ENCODE results near the gene TNNI3K.

The TNNI3K gene

GRCh38 chr1:74504125-74504932 is 269.1 kb downstream of the TNNI3K start:
- H3K27me3 Mint-ChIP-seq, result no peaks in the 10 kb centered on the region
- no peaks in the 10 kb centered on the region for H3K9me3 Mint-ChIP-seq
- H3K4me3 Mint-ChIP-seq, result no peak overlapping the region
- no peaks in the 10 kb centered on the region for H3K4me1 Mint-ChIP-seq (ENCODE audit: low read depth)
- no peak overlapping the region for H3K27ac Mint-ChIP-seq
- no peaks in the 10 kb centered on the region for H3K36me3 Mint-ChIP-seq (ENCODE audit: low read depth)

- H3K4me3 Mint-ChIP-seq, result no peak overlapping the region
- no peaks in the 10 kb centered on the region for H3K27me3 Mint-ChIP-seq
- no peaks in the 10 kb centered on the region for H3K9me3 Mint-ChIP-seq
- H3K4me1 Mint-ChIP-seq (ENCODE audit: low read depth), result no peaks in the 10 kb centered on the region
- H3K36me3 Mint-ChIP-seq (ENCODE audit: low read depth), result no peaks in the 10 kb centered on the region
- H3K27ac Mint-ChIP-seq, result no peak overlapping the region
These were observed 269.8 kb downstream of the TNNI3K start for GRCh38 chr1:74504933-74505512.

- no peak overlapping the region for H3K4me3 Mint-ChIP-seq
- no peaks in the 10 kb centered on the region for H3K4me1 Mint-ChIP-seq (ENCODE audit: low read depth)
- no peak overlapping the region for H3K27ac Mint-ChIP-seq
- H3K9me3 Mint-ChIP-seq, result no peaks in the 10 kb centered on the region
- no peaks in the 10 kb centered on the region for H3K36me3 Mint-ChIP-seq (ENCODE audit: low read depth)
- no peaks in the 10 kb centered on the region for H3K27me3 Mint-ChIP-seq
These were observed 270.9 kb downstream of the TNNI3K start for GRCh38 chr1:74505928-74506710.

DNA sequence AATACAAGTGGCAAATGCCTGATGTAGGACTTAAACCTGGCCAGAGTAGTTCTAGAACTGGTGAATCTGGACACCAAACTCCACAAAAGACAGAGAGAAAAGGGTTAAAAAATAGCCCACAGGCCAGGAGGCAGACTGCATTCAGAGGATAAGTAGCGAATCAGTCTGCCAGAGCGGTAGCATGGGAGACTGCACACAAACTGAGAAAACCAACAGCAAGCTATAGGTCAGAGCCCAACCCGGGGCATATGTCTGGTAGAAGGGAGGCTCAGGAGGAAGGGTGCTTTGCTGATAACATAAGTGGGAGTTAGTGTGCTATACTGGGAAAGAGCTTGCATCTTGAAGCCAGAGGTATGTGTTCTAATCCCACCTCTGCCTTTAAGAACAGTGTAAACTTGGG is 273.3 kb downstream of the TNNI3K start:
- Mint-ChIP-seq H3K4me3 (no peak overlapping the region), H3K36me3 (ENCODE audit: low read depth) (no peaks in the 10 kb centered on the region), H3K4me1 (ENCODE audit: low read depth) (no peaks in the 10 kb centered on the region), H3K27ac (no peak overlapping the region), H3K9me3 (no peaks in the 10 kb centered on the region), H3K27me3 (peaks cover 6% of the 10 kb centered on the region)

- Mint-ChIP-seq H3K27ac (no peak within 1 kb of the TSS), H3K36me3 (ENCODE audit: low read depth) (no peaks in the 10 kb centered on the region), H3K4me1 (ENCODE audit: low read depth) (no peaks in the 10 kb centered on the region), H3K27me3 (peaks cover 8% of the 10 kb centered on the region), H3K4me3 (no peak within 1 kb of the TSS), H3K9me3 (no peaks in the 10 kb centered on the region)
These were observed 277.2 kb downstream of the TNNI3K start, which contains the start of gene LRRC53 for GRCh38 chr1:74512170-74512915. LRRC53 (minus strand) TSS chr1:74512611; CDS start chr1:74483349, 29,262 bp downstream.

GRCh38 chr1:74513411-74514300 is 278.5 kb downstream of the TNNI3K start:
- peaks cover 8% of the 10 kb centered on the region for H3K27me3 Mint-ChIP-seq
- H3K27ac Mint-ChIP-seq, result no peak overlapping the region
- H3K4me1 Mint-ChIP-seq (ENCODE audit: low read depth), result no peaks in the 10 kb centered on the region
- no peaks in the 10 kb centered on the region for H3K9me3 Mint-ChIP-seq
- no peaks in the 10 kb centered on the region for H3K36me3 Mint-ChIP-seq (ENCODE audit: low read depth)
- no peak overlapping the region for H3K4me3 Mint-ChIP-seq

- Mint-ChIP-seq H3K27ac (no peak overlapping the region), H3K4me1 (ENCODE audit: low read depth) (no peaks in the 10 kb centered on the region), H3K27me3 (peaks cover 10% of the 10 kb centered on the region), H3K9me3 (no peaks in the 10 kb centered on the region), H3K36me3 (ENCODE audit: low read depth) (no peaks in the 10 kb centered on the region), H3K4me3 (no peak overlapping the region)
These were observed 282.4 kb downstream of the TNNI3K start for GRCh38 chr1:74517599-74518051.

GRCh38 chr1:74522148-74522547 is 287.0 kb downstream of the TNNI3K start:
- Mint-ChIP-seq H3K9me3 (no peaks in the 10 kb centered on the region), H3K4me1 (ENCODE audit: low read depth) (no peaks in the 10 kb centered on the region), H3K36me3 (ENCODE audit: low read depth) (no peaks in the 10 kb centered on the region), H3K27ac (no peak overlapping the region), H3K4me3 (no peak overlapping the region), H3K27me3 (peaks cover 6% of the 10 kb centered on the region)

DNA sequence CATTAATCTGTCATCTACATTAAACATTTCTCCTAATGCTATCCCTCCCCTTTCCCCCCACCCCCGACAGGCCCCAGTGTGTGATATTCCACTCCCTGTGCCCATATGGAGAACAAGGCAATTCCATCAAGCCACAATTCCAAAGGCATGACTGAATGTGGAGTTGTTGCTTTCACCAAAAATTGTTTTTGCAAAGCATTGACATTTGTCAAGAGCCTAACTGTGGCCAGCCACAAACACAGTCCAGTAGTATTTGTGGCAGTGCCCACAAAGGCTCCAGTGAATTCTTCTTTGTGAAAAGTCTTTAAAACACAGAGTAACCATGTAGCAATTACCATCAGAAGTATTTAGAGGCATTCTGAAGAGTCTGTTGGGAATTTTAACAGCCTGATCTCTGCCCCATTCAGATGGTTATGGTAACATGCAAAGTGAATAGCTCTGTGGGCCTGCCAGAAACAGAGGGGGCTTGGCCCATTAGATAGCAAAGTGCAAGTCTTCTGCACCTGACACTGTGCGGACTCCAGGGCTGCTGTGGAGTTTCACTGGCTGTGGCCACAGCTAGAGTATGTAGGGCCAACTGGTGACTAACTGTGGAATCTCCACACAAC is 288.8 kb downstream of the TNNI3K start:
- H3K27me3 Mint-ChIP-seq, result peaks cover 6% of the 10 kb centered on the region
- no peaks in the 10 kb centered on the region for H3K9me3 Mint-ChIP-seq
- no peaks in the 10 kb centered on the region for H3K36me3 Mint-ChIP-seq (ENCODE audit: low read depth)
- H3K4me3 Mint-ChIP-seq, result no peak overlapping the region
- H3K27ac Mint-ChIP-seq, result no peak overlapping the region
- H3K4me1 Mint-ChIP-seq (ENCODE audit: low read depth), result no peaks in the 10 kb centered on the region

DNA sequence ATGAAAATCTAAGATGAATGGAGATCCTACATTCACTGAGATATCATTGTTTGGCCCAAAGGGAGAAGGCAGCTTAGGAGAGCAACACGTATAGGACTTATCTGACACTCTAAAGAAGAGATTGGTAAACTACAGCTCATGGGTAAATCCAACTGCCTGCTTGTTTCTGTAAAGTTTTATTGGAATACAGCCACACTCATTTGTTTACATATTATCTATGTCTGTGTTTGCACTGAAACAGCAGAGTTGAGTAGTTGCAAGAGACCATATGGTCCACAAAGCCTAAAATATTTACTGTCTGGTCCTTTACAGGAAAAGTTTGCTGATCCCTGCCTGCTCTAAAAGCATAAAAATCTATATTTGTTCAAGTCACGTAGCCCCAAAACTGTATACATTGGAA is 291.5 kb downstream of the TNNI3K start:
- H3K9me3 Mint-ChIP-seq, result no peaks in the 10 kb centered on the region
- H3K36me3 Mint-ChIP-seq (ENCODE audit: low read depth), result no peaks in the 10 kb centered on the region
- H3K4me1 Mint-ChIP-seq (ENCODE audit: low read depth), result no peaks in the 10 kb centered on the region
- H3K27ac Mint-ChIP-seq, result no peak overlapping the region
- no peak overlapping the region for H3K4me3 Mint-ChIP-seq
- no peaks in the 10 kb centered on the region for H3K27me3 Mint-ChIP-seq

GRCh38 chr1:74528123-74528522 is 292.9 kb downstream of the TNNI3K start:
- H3K9me3 Mint-ChIP-seq, result no peaks in the 10 kb centered on the region
- no peaks in the 10 kb centered on the region for H3K36me3 Mint-ChIP-seq (ENCODE audit: low read depth)
- no peak overlapping the region for H3K4me3 Mint-ChIP-seq
- H3K27ac Mint-ChIP-seq, result no peak overlapping the region
- H3K4me1 Mint-ChIP-seq (ENCODE audit: low read depth), result no peaks in the 10 kb centered on the region
- no peaks in the 10 kb centered on the region for H3K27me3 Mint-ChIP-seq

DNA sequence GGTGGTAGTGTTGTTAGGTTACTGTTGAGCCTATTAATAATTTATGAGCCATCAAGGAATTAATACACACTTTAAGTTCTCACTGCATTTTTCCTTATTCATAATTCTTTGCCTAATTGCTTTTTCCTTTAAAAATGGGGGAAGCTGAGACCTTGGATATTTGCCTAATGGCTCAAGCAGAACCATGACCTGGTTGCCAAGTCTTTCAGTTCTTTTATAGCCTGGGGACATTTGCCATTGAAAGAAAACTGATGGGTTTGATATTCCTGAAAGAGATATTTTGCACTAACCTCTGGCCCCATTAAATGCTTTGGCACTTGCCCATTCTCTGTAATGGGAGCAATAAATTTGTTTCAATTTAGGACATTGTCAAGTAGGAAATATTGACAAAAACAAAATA is 295.7 kb downstream of the TNNI3K start:
- Mint-ChIP-seq H3K27me3 (no peaks in the 10 kb centered on the region), H3K36me3 (ENCODE audit: low read depth) (no peaks in the 10 kb centered on the region), H3K27ac (no peak overlapping the region), H3K9me3 (no peaks in the 10 kb centered on the region), H3K4me1 (ENCODE audit: low read depth) (no peaks in the 10 kb centered on the region), H3K4me3 (no peak overlapping the region)

DNA sequence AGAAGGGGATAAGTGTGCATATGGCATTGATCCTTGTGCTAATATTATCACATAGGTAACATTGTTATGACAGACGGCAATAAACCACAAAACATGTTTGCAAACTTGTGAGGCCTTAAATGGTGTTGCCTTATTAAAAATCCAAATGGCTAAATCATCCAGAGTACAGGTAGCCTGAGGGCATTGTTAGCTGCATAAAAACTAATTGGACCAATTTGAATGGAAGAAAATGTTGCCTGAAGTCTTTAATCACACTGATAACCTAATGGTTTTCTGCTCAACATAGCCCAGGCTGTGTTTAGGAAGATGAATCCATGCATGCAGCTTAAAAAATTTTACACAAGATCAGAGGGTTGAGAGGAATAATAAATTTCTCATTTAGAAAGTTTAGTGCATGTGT is 296.6 kb downstream of the TNNI3K start:
- no peaks in the 10 kb centered on the region for H3K27me3 Mint-ChIP-seq
- no peaks in the 10 kb centered on the region for H3K9me3 Mint-ChIP-seq
- no peaks in the 10 kb centered on the region for H3K4me1 Mint-ChIP-seq (ENCODE audit: low read depth)
- no peak overlapping the region for H3K27ac Mint-ChIP-seq
- H3K36me3 Mint-ChIP-seq (ENCODE audit: low read depth), result no peaks in the 10 kb centered on the region
- H3K4me3 Mint-ChIP-seq, result no peak overlapping the region

Data from stimulated activated naive CD8-positive, alpha-beta T cell treated with anti-CD3 and anti-CD28 coated beads, Interleukin-15, Interleukin-2, amounts not matched to agents 100 ng/mL and 50 ng/mL, for 24 hours (primary cell).